H9 (cell line): ENCODE data around the gene KBTBD13. TPM values are rescaled to one million over a fixed set of nuclear protein-coding genes. Genes with fewer than 3 reads are reported as not detected.

ENCODE experiments used
- DNase-seq: peaks from one replicate; pipeline ENCODE4 v3.0.0-alpha.2; 2017
- H2AFZ ChIP-seq: one replicate; pipeline ENCODE4 v1.6.1; 2013; ENCODE audit warnings: mild to moderate bottlenecking, low read length, control low read depth, moderate library complexity
- H2AK5ac ChIP-seq: 2 replicates; pipeline ENCODE4 v1.6.1; 2013; ENCODE audit warnings: low read length, control low read depth, mixed read lengths; ENCODE audit not compliant: insufficient read length
- H2BK120ac ChIP-seq: one replicate; pipeline ENCODE4 v1.6.1; 2013; ENCODE audit warnings: low read depth, mild to moderate bottlenecking, low read length, control low read depth, inconsistent platforms; ENCODE audit not compliant: poor library complexity, severe bottlenecking
- H2BK12ac ChIP-seq: 2 replicates; pipeline ENCODE4 v1.6.1; 2013; ENCODE audit warnings: low read length, control low read depth, mixed read lengths, low read depth; ENCODE audit not compliant: insufficient read length
- H2BK15ac ChIP-seq: 2 replicates; pipeline ENCODE4 v1.6.1; 2013; ENCODE audit warnings: low read depth, low read length, control low read depth
- H2BK20ac ChIP-seq: one replicate; pipeline ENCODE4 v1.6.1; 2013; ENCODE audit warnings: low read depth, mild to moderate bottlenecking, low read length, control low read depth, inconsistent platforms; ENCODE audit not compliant: poor library complexity, severe bottlenecking
- H2BK5ac ChIP-seq: 2 replicates; pipeline ENCODE4 v1.6.1; 2013; ENCODE audit warnings: low read length, control low read depth, mixed read lengths; ENCODE audit not compliant: insufficient read length
- H3K14ac ChIP-seq: 2 replicates; pipeline ENCODE4 v1.6.1; 2013; ENCODE audit warnings: low read length, control low read depth; ENCODE audit not compliant: insufficient read depth
- H3K18ac ChIP-seq: 2 replicates; pipeline ENCODE4 v1.6.1; 2013; ENCODE audit warnings: low read depth, mild to moderate bottlenecking, mixed read lengths, low read length, control low read depth; ENCODE audit not compliant: insufficient read length
- H3K23ac ChIP-seq: 2 replicates; pipeline ENCODE4 v1.6.1; 2013; ENCODE audit warnings: low read length, control low read depth, mixed read lengths, low read depth; ENCODE audit not compliant: insufficient read length
- H3K23me2 ChIP-seq: 2 replicates; pipeline ENCODE4 v1.6.1; 2013; ENCODE audit warnings: low read depth, mild to moderate bottlenecking, mixed read lengths, low read length, control low read depth; ENCODE audit not compliant: insufficient read length, poor library complexity, severe bottlenecking
- H3K27ac ChIP-seq: 2 replicates; pipeline ENCODE4 v1.5.1; 2013; ENCODE audit warnings: low read length, control low read depth, mixed read lengths, low read depth; ENCODE audit not compliant: insufficient read length
- H3K27me3 ChIP-seq: 2 replicates; pipeline ENCODE4 v1.6.1; 2013; ENCODE audit warnings: low read length, control low read depth, inconsistent platforms; ENCODE audit not compliant: insufficient read depth
- H3K4ac ChIP-seq: 2 replicates; pipeline ENCODE4 v1.6.1; 2013; ENCODE audit warnings: low read depth, mild to moderate bottlenecking, control low read depth, inconsistent platforms, low read length, moderate library complexity
- H3K4me1 ChIP-seq: 2 replicates; pipeline ENCODE4 v1.6.1; 2013; ENCODE audit warnings: low read length, control low read depth, inconsistent platforms; ENCODE audit not compliant: insufficient read depth
- H3K4me2 ChIP-seq: 2 replicates; pipeline ENCODE4 v1.6.1; 2013; ENCODE audit warnings: low read length, control low read depth, mixed read lengths; ENCODE audit not compliant: insufficient read length, insufficient read depth
- H3K56ac ChIP-seq: 2 replicates; pipeline ENCODE4 v1.6.1; 2013; ENCODE audit warnings: low read depth, mild to moderate bottlenecking, mixed read lengths, low read length, control low read depth; ENCODE audit not compliant: insufficient read length
- H3K79me1 ChIP-seq: 2 replicates; pipeline ENCODE4 v1.6.1; 2013; ENCODE audit warnings: low read depth, mild to moderate bottlenecking, moderate library complexity, low read length, control low read depth, inconsistent platforms; ENCODE audit not compliant: insufficient read depth, poor library complexity, severe bottlenecking
- H3K79me2 ChIP-seq: 2 replicates; pipeline ENCODE4 v1.6.1; 2013; ENCODE audit warnings: low read length, control low read depth, inconsistent platforms; ENCODE audit not compliant: insufficient read depth
- H3K9ac ChIP-seq: 2 replicates; pipeline ENCODE4 v1.6.1; 2013; ENCODE audit warnings: low read length, control low read depth, mixed read lengths; ENCODE audit not compliant: insufficient read length; ENCODE audit errors: extremely low read depth
- H3K9me3 ChIP-seq: one replicate; pipeline ENCODE4 v1.6.1; 2013; ENCODE audit warnings: low read depth, low read length, inconsistent platforms; ENCODE audit not compliant: control insufficient read depth
- H3T11ph ChIP-seq: one replicate; pipeline ENCODE4 v1.6.1; 2013; ENCODE audit warnings: mild to moderate bottlenecking, low read length, control low read depth, inconsistent platforms
- H4K20me1 ChIP-seq: one replicate; pipeline ENCODE4 v1.6.1; 2013; ENCODE audit not compliant: control insufficient read depth, insufficient read length, insufficient read depth
- H4K5ac ChIP-seq: 2 replicates; pipeline ENCODE4 v1.6.1; 2013; ENCODE audit warnings: low read depth, mild to moderate bottlenecking, mixed read lengths, low read length, control low read depth; ENCODE audit not compliant: insufficient read length
- H4K8ac ChIP-seq: replicated peaks from 2 replicates; pipeline ENCODE4 v1.6.1; 2013; ENCODE audit warnings: low read length, control low read depth, mixed read lengths, low read depth; ENCODE audit not compliant: insufficient read length
- H4K91ac ChIP-seq: 2 replicates; pipeline ENCODE4 v1.6.1; 2013; ENCODE audit warnings: low read depth, mild to moderate bottlenecking, moderate library complexity, mixed read lengths, low read length, control low read depth; ENCODE audit not compliant: insufficient read length
- H3K27ac Mint-ChIP-seq, 3 experiments: 2 replicates in 2 of 3; 3 replicates in 1 of 3; pipeline ENCODE4 v1.8.0; 2020 to 2021; ENCODE audit warnings: mixed read lengths in 3 of 3, mild to moderate bottlenecking in 1 of 3, moderate library complexity in 1 of 3
- H3K27me3 Mint-ChIP-seq: 2 replicates; pipeline ENCODE4 v1.8.0; 2021; ENCODE audit warnings: low read depth, mild to moderate bottlenecking, moderate library complexity, mixed read lengths
- H3K36me3 Mint-ChIP-seq, 3 experiments: 2 replicates in 2 of 3; 3 replicates in 1 of 3; pipeline ENCODE4 v1.8.0; 2020 to 2021; ENCODE audit warnings: low read depth in 3 of 3, mixed read lengths in 3 of 3; ENCODE audit not compliant: insufficient read depth in 1 of 3
- H3K4me1 Mint-ChIP-seq, 2 experiments: 2 replicates each; pipeline ENCODE4 v1.8.0; 2020; ENCODE audit warnings: mixed read lengths in 2 of 2
- H3K4me3 Mint-ChIP-seq, 2 experiments: 2 replicates in 1 of 2; 3 replicates in 1 of 2; pipeline ENCODE4 v1.8.0; 2020 to 2021; ENCODE audit warnings: mild to moderate bottlenecking in 2 of 2, mixed read lengths in 2 of 2, moderate library complexity in 1 of 2
- H3K9me3 Mint-ChIP-seq, 2 experiments: 2 replicates in 1 of 2; 3 replicates in 1 of 2; pipeline ENCODE4 v1.8.0; 2020; ENCODE audit warnings: mild to moderate bottlenecking in 2 of 2, mixed read lengths in 2 of 2, moderate library complexity in 1 of 2
- CTCF ChIP-seq: fragments of 200-600 bp; sonication (generic); conservative IDR thresholded peaks from 3 replicates; pipeline ENCODE4 v1.8.0; 2021; ENCODE audit warnings: antibody characterized with exemption, mild to moderate bottlenecking
- WGBS: extraction: QIAGEN DNeasy Blood & Tissue Kit; methylation state at CpG from one replicate; pipeline ENCODE4 v1.1.7; 2013; ENCODE audit warnings: missing lambda C conversion rate, low lambda C conversion rate, mixed read lengths; ENCODE audit not compliant: insufficient read length; ENCODE audit errors: extremely low coverage; 5-methylcytosine and 5-hydroxymethylcytosine counted together
- total RNA-seq: library from RNA; stranded (reverse); gene quantifications from 2 replicates; pipeline ENCODE4 v1.2.1, GENCODE V29; 2021

The KBTBD13 gene
- total RNA-seq, 1 experiment from 2014 or later: not detected

- H3K9me3 ChIP-seq: no peaks in the 10 kb centered on the region
- Mint-ChIP-seq H3K4me1 (peaks cover 28 to 29% of the 10 kb centered on the region in 2 experiments), H3K27ac (no peak overlapping the region), H3K36me3 (peaks cover 0 to 3% (median 0%) of the 10 kb centered on the region in 3 experiments; a peak in 2 of 7 replicates), H3K4me3 (peak overlapping the region in 1 of 2 experiments; percentile 74; a peak in 1 of 5 replicates), H3K9me3 (no peaks in the 10 kb centered on the region), H3K27me3 (peaks cover 8% of the 10 kb centered on the region)
- H2AFZ ChIP-seq: no peak overlapping the region
- H2BK20ac ChIP-seq: no peak overlapping the region
- no peak overlapping the region for H2BK120ac ChIP-seq
- H4K8ac ChIP-seq: no peak overlapping the region
- no peak overlapping the region for H3K56ac ChIP-seq
- WGBS: no CpG with 5 or more reads among the region's 3 CpGs
- no peaks in the 10 kb centered on the region for H3K79me1 ChIP-seq
- H3K14ac ChIP-seq: no peak overlapping the region
- no peak overlapping the region for H3K18ac ChIP-seq
- no peak for TF ChIP-seq CTCF
- peaks cover 5% of the 10 kb centered on the region for H3K4me1 ChIP-seq
- H2BK5ac ChIP-seq: no peak overlapping the region
- H3K4me2 ChIP-seq: peak overlapping the region; percentile 78
- no peak overlapping the region for H3K23ac ChIP-seq
- H2AK5ac ChIP-seq: no peak overlapping the region
- H3K23me2 ChIP-seq: peaks cover 7% of the 10 kb centered on the region
- no peak overlapping the region for H4K5ac ChIP-seq
- no peaks in the 10 kb centered on the region for H3K27me3 ChIP-seq
- H3K9ac ChIP-seq: no peak overlapping the region
- no peaks in the 10 kb centered on the region for H3K79me2 ChIP-seq
- DNase-seq: no peak
- H4K20me1 ChIP-seq: no peaks in the 10 kb centered on the region
- no peak overlapping the region for H2BK12ac ChIP-seq
- no peak overlapping the region for H3K4ac ChIP-seq
- no peak overlapping the region for H3T11ph ChIP-seq
- H4K91ac ChIP-seq: no peak overlapping the region
- no peak overlapping the region for H2BK15ac ChIP-seq
- no peak overlapping the region for H3K27ac ChIP-seq
Measured at GRCh38 chr15:65066001-65066634, 10.4 kb upstream of the KBTBD13 start.
